DND-41 (cell line): ENCODE data around the gene CDK7.

Experiments used
- ATAC-seq: fragments of 200-7000 bp; cut with Tn5 transposase; 3 replicates; pipeline ENCODE4 v1.9.1; 2021; ENCODE audit warnings: low read depth; ENCODE audit not compliant: insufficient read depth
- DNase-seq: peaks from one replicate; pipeline ENCODE4 v3.0.0-alpha.2; 2020
- H2AFZ ChIP-seq: 2 replicates; pipeline ENCODE4 v1.6.0; 2012; ENCODE audit warnings: low read depth, low read length
- H3K27ac ChIP-seq: 2 replicates; pipeline ENCODE4 v1.5.1; 2012; ENCODE audit warnings: low read length, inconsistent platforms
- H3K27me3 ChIP-seq: fragments of 200-600 bp; sonication (generic); 2 replicates; pipeline ENCODE4 v1.6.0; 2012; ENCODE audit warnings: low read length, mild to moderate bottlenecking, inconsistent platforms; ENCODE audit not compliant: insufficient read depth, poor library complexity
- H3K36me3 ChIP-seq: 2 replicates; pipeline ENCODE4 v1.5.1; 2012; ENCODE audit warnings: low read length, inconsistent platforms; ENCODE audit not compliant: insufficient read depth
- H3K4me1 ChIP-seq: 2 replicates; pipeline ENCODE4 v1.5.1; 2012; ENCODE audit warnings: mild to moderate bottlenecking, low read length; ENCODE audit not compliant: insufficient read depth
- H3K4me2 ChIP-seq: 2 replicates; pipeline ENCODE4 v1.6.0; 2012; ENCODE audit warnings: mild to moderate bottlenecking, moderate library complexity, low read length, inconsistent platforms; ENCODE audit not compliant: insufficient read depth
- H3K4me3 ChIP-seq, 2 experiments: fragments of 200-600 bp in 1 of 2; shearing (Covaris generic) in 1 of 2; 2 replicates each; pipeline ENCODE4 v1.5.1; 2012 to 2016; ENCODE audit warnings: inconsistent platforms in 2 of 2, low read length in 2 of 2, mild to moderate bottlenecking in 2 of 2, low read depth in 1 of 2, moderate library complexity in 1 of 2
- H3K79me2 ChIP-seq: 2 replicates; pipeline ENCODE4 v1.6.0; 2012; ENCODE audit warnings: low read length, inconsistent platforms; ENCODE audit not compliant: insufficient read depth
- H3K9ac ChIP-seq: 2 replicates; pipeline ENCODE4 v1.6.0; 2012; ENCODE audit warnings: low read depth, mild to moderate bottlenecking, inconsistent platforms, low read length, moderate library complexity
- H3K9me3 ChIP-seq: 2 replicates; pipeline ENCODE4 v1.5.1; 2012; ENCODE audit warnings: low read length, moderate library complexity, mild to moderate bottlenecking, inconsistent platforms; ENCODE audit not compliant: insufficient read depth, severe bottlenecking
- H4K20me1 ChIP-seq: 2 replicates; pipeline ENCODE4 v1.6.0; 2012; ENCODE audit warnings: low read length; ENCODE audit not compliant: insufficient read depth
- CTCF ChIP-seq: IDR thresholded peaks from 2 replicates; pipeline ENCODE4 v1.5.1; 2012; ENCODE audit warnings: borderline replicate concordance, low read length, moderate library complexity, mild to moderate bottlenecking; ENCODE audit not compliant: poor library complexity, severe bottlenecking; ENCODE audit errors: extremely low read depth
- EZH2 ChIP-seq: IDR thresholded peaks from 3 replicates; pipeline ENCODE4 v1.6.1; 2012; ENCODE audit warnings: borderline replicate concordance, low read depth, mild to moderate bottlenecking, moderate library complexity, low read length, inconsistent platforms; ENCODE audit not compliant: severe bottlenecking

The CDK7 gene

GRCh38 chr5:69317391-69317790 is 82.7 kb downstream of the CDK7 start:
- Histone ChIP-seq H2AFZ (no peak overlapping the region), H3K9me3 (no peaks in the 10 kb centered on the region), H3K4me3 (no peak overlapping the region), H4K20me1 (no peaks in the 10 kb centered on the region), H3K79me2 (no peaks in the 10 kb centered on the region), H3K27me3 (no peaks in the 10 kb centered on the region), H3K9ac (no peak overlapping the region), H3K36me3 (peaks cover 22% of the 10 kb centered on the region), H3K4me1 (no peaks in the 10 kb centered on the region), H3K4me2 (no peak overlapping the region), H3K27ac (no peak overlapping the region)
- DNase-seq (no peak), ATAC-seq (no peak)
- TF ChIP-seq EZH2, result no peak
- TF ChIP-seq CTCF, result no peak

GRCh38 chr5:69326365-69326764 is 91.7 kb downstream of the CDK7 start:
- no peak overlapping the region for H3K9ac ChIP-seq
- DNase-seq, result no peak
- ATAC-seq, result no peak
- H3K4me1 ChIP-seq, result no peaks in the 10 kb centered on the region
- no peak for TF ChIP-seq EZH2
- no peak overlapping the region for H3K4me3 ChIP-seq
- no peaks in the 10 kb centered on the region for H3K36me3 ChIP-seq
- no peaks in the 10 kb centered on the region for H4K20me1 ChIP-seq
- H3K79me2 ChIP-seq, result no peaks in the 10 kb centered on the region
- H3K4me2 ChIP-seq, result no peak overlapping the region
- H3K9me3 ChIP-seq, result no peaks in the 10 kb centered on the region
- H2AFZ ChIP-seq, result no peak overlapping the region
- H3K27ac ChIP-seq, result no peak overlapping the region
- no peaks in the 10 kb centered on the region for H3K27me3 ChIP-seq
